OCI-LY3 (cell line): Measurements from ENCODE around the gene CLTB.

Source experiments
- H2AFZ ChIP-seq: fragments of 200-600, 300-600 bp; shearing (Covaris generic); 2 replicates; pipeline ENCODE4 v1.6.0; 2014; ENCODE audit warnings: antibody characterized with exemption, low read depth, low read length
- H3K27ac ChIP-seq: fragments of 200-600, 300-600 bp; sonication (generic); 2 replicates; pipeline ENCODE4 v1.5.1; 2014; ENCODE audit warnings: mild to moderate bottlenecking, low read length, moderate library complexity, mixed read lengths
- H3K27me3 ChIP-seq: fragments of 200-600, 300-600 bp; sonication (generic); 2 replicates; pipeline ENCODE4 v1.6.1; 2014; ENCODE audit warnings: low read depth, low read length, mixed read lengths
- H3K36me3 ChIP-seq: fragments of 200-600, 300-600 bp; sonication (generic); replicated peaks from 2 replicates; pipeline ENCODE3; 2014; ENCODE audit warnings: low read depth, low read length, mixed read lengths
- H3K4me1 ChIP-seq: fragments of 300-600, 200-600 bp; sonication (generic); 2 replicates; pipeline ENCODE4 v1.6.1; 2014; ENCODE audit warnings: low read length, mixed read lengths
- H3K4me2 ChIP-seq: fragments of 200-600, 300-600 bp; sonication (generic); 2 replicates; pipeline ENCODE4 v1.6.1; 2014; ENCODE audit warnings: low read length, mixed read lengths
- H3K4me3 ChIP-seq: fragments of 300-600, 200-600 bp; sonication (generic); 2 replicates; pipeline ENCODE4 v1.5.1; 2014; ENCODE audit warnings: antibody characterized with exemption, mild to moderate bottlenecking, low read length, moderate library complexity
- H3K79me2 ChIP-seq: fragments of 300-600, 200-600 bp; shearing (Covaris generic); 2 replicates; pipeline ENCODE4 v1.6.1; 2014; ENCODE audit warnings: mild to moderate bottlenecking, low read length, mixed read lengths
- H3K9ac ChIP-seq: fragments of 300-600, 200-600 bp; shearing (Covaris generic); 2 replicates; pipeline ENCODE4 v1.6.0; 2014; ENCODE audit warnings: mild to moderate bottlenecking, low read length, moderate library complexity
- H3K9me3 ChIP-seq: fragments of 200-600, 300-600 bp; shearing (Covaris generic); 2 replicates; pipeline ENCODE4 v1.6.1; 2014; ENCODE audit warnings: low read length, mixed read lengths; ENCODE audit not compliant: insufficient read depth
- H4K20me1 ChIP-seq: fragments of 200-600, 300-600 bp; sonication (generic); 2 replicates; pipeline ENCODE4 v1.6.1; 2016; ENCODE audit warnings: low read length, mixed read lengths; ENCODE audit not compliant: insufficient read depth
- CTCF ChIP-seq: fragments of 200-600, 300-600 bp; sonication (generic); IDR thresholded peaks from 2 replicates; pipeline ENCODE4 v1.5.1; 2014; ENCODE audit warnings: antibody characterized with exemption, low read length, low read depth
- EZH2phosphoT487 ChIP-seq: fragments of 200-600 bp; shearing (Covaris generic); IDR thresholded peaks from 2 replicates; pipeline ENCODE4 v1.6.1; 2018; ENCODE audit warnings: antibody characterized with exemption, mixed run types, low read depth

The CLTB gene

GRCh38 chr5:176415952-176416924 is at the start of gene CLTB:
Gene CLTB (minus strand): TSS chr5:176416539. CDS start chr5:176416363, 176 bp downstream.
- TF ChIP-seq CTCF (peak; percentile 51), EZH2phosphoT487 (no peak)
- Histone ChIP-seq H3K9ac (peak within 1 kb of the TSS; percentile 90), H3K79me2 (peaks cover 6% of the 10 kb centered on the region), H3K4me2 (peak within 1 kb of the TSS; percentile 90), H3K4me1 (peaks cover 15% of the 10 kb centered on the region), H2AFZ (peak within 1 kb of the TSS; percentile 89), H3K27ac (no peak within 1 kb of the TSS), H3K36me3 (no peaks in the 10 kb centered on the region), H3K4me3 (peak within 1 kb of the TSS; percentile 96), H4K20me1 (no peaks in the 10 kb centered on the region), H3K9me3 (0 out of 2 replicates have a peak, but pooled peaks cover 6% of the 10 kb centered on the region), H3K27me3 (peaks cover 4% of the 10 kb centered on the region; the same call in 1 of the 2 replicates)

GRCh38 chr5:176463113-176463764 is 46.9 kb upstream of the CLTB start:
- Histone ChIP-seq H3K79me2 (peaks cover 79% of the 10 kb centered on the region), H3K4me3 (no peak overlapping the region), H3K4me1 (no peaks in the 10 kb centered on the region), H3K9me3 (no peaks in the 10 kb centered on the region), H3K9ac (no peak overlapping the region), H4K20me1 (peaks cover 8% of the 10 kb centered on the region; the same call in 1 of the 2 replicates), H3K4me2 (no peak overlapping the region), H3K36me3 (peaks cover 22% of the 10 kb centered on the region), H2AFZ (no peak overlapping the region), H3K27ac (no peak overlapping the region), H3K27me3 (no peaks in the 10 kb centered on the region)
- TF ChIP-seq EZH2phosphoT487 (no peak), CTCF (no peak)

- Histone ChIP-seq H3K4me2 (no peak overlapping the region), H3K27me3 (no peaks in the 10 kb centered on the region), H3K4me1 (no peaks in the 10 kb centered on the region), H4K20me1 (peaks cover 2% of the 10 kb centered on the region; the same call in 1 of the 2 replicates), H3K9me3 (no peaks in the 10 kb centered on the region), H3K27ac (no peak overlapping the region), H2AFZ (no peak overlapping the region), H3K36me3 (peaks cover 21% of the 10 kb centered on the region), H3K79me2 (peaks cover 82% of the 10 kb centered on the region), H3K4me3 (no peak overlapping the region), H3K9ac (no peak overlapping the region)
- TF ChIP-seq EZH2phosphoT487 (no peak), CTCF (no peak)
Observed at GRCh38 chr5:176461349-176461748, 45.0 kb upstream of the CLTB start.
